PC-3 (cell line): Measurements from ENCODE around the gene CCNI2.

Experiments used
- CTCF ChIP-seq: fragments of 300-600 bp; sonication (generic); conservative IDR thresholded peaks from 2 replicates; pipeline ENCODE4 v1.5.1; 2017; ENCODE audit warnings: antibody characterized with exemption, low read depth, mild to moderate bottlenecking, low read length
- EZH2 ChIP-seq: fragments of 300-600 bp; sonication (generic); IDR thresholded peaks from one replicate; pipeline ENCODE4 v1.6.1; 2017; ENCODE audit warnings: antibody characterized with exemption, mild to moderate bottlenecking, low read length; ENCODE audit not compliant: unreplicated experiment
- EZH2phosphoT487 ChIP-seq: fragments of 300-600 bp; sonication (generic); IDR thresholded peaks from 2 replicates; pipeline ENCODE4 v1.6.1; 2018; ENCODE audit warnings: mild to moderate bottlenecking, antibody characterized with exemption, low read length, borderline replicate concordance

GRCh38 chr5:132718544-132719312 lies 28.5 kb upstream of the CCNI2 start:
- no peak for TF ChIP-seq CTCF
- TF ChIP-seq EZH2: no peak
- no peak for TF ChIP-seq EZH2phosphoT487
